SU-DHL-6 (cell line): ENCODE results near the gene RAB37.

ENCODE experiments used
- H2AFZ ChIP-seq: fragments of 200-600 bp; sonication (generic); 2 replicates; pipeline ENCODE4 v1.6.1; 2014; ENCODE audit warnings: low read depth, mild to moderate bottlenecking, moderate library complexity, mixed read lengths, antibody characterized with exemption, low read length; ENCODE audit not compliant: severe bottlenecking
- H3F3A ChIP-seq: fragments of 200-600 bp; shearing (Covaris generic); 2 replicates; pipeline ENCODE4 v1.6.0; 2016; ENCODE audit warnings: antibody characterized with exemption, mild to moderate bottlenecking; ENCODE audit not compliant: insufficient read depth
- H3K27ac ChIP-seq: fragments of 200-600 bp; sonication (generic); 2 replicates; pipeline ENCODE4 v1.5.1; 2016; ENCODE audit warnings: low read depth, mild to moderate bottlenecking, low read length, moderate library complexity, mixed read lengths
- H3K27me3 ChIP-seq: fragments of 200-600 bp; sonication (generic), shearing (Covaris generic); 2 replicates; pipeline ENCODE4 v1.6.0; 2014; ENCODE audit warnings: mild to moderate bottlenecking, low read length
- H3K36me3 ChIP-seq: fragments of 200-600 bp; sonication (generic); 2 replicates; pipeline ENCODE4 v1.6.1; 2014; ENCODE audit warnings: mild to moderate bottlenecking, low read length, mixed read lengths
- H3K4me2 ChIP-seq: fragments of 300-600, 200-600 bp; shearing (Covaris generic), sonication (generic); 2 replicates; pipeline ENCODE4 v1.6.0; 2014; ENCODE audit warnings: low read length, low read depth, mild to moderate bottlenecking; ENCODE audit not compliant: poor library complexity, severe bottlenecking
- H3K4me3 ChIP-seq: fragments of 200-600 bp; sonication (generic); 2 replicates; pipeline ENCODE4 v1.5.1; 2014; ENCODE audit warnings: antibody characterized with exemption, low read length, mild to moderate bottlenecking, mixed read lengths; ENCODE audit not compliant: insufficient read depth, poor library complexity, severe bottlenecking
- H3K79me2 ChIP-seq: fragments of 200-600 bp; sonication (generic); 2 replicates; pipeline ENCODE4 v1.6.1; 2014; ENCODE audit warnings: mild to moderate bottlenecking, low read length, moderate library complexity; ENCODE audit not compliant: insufficient read depth
- H3K9ac ChIP-seq: fragments of 200-600 bp; sonication (generic); 2 replicates; pipeline ENCODE4 v1.7.0; 2014; ENCODE audit warnings: mild to moderate bottlenecking, low read length
- H3K9me2 ChIP-seq: fragments of 200-600 bp; sonication (generic); replicated peaks from 2 replicates; pipeline ENCODE4 v1.6.1; 2014; ENCODE audit warnings: low read length; ENCODE audit not compliant: insufficient read depth
- H3K9me3 ChIP-seq: fragments of 200-600 bp; sonication (generic); 2 replicates; pipeline ENCODE4 v1.6.1; 2014; ENCODE audit warnings: low read length, mixed read lengths; ENCODE audit not compliant: insufficient read depth
- H4K20me1 ChIP-seq: fragments of 200-600 bp; sonication (generic); 2 replicates; pipeline ENCODE4 v1.6.1; 2014; ENCODE audit warnings: low read depth, mild to moderate bottlenecking, antibody characterized with exemption, low read length, moderate library complexity, mixed read lengths
- CTCF ChIP-seq: fragments of 200-600 bp; sonication (generic); IDR thresholded peaks from one replicate; pipeline ENCODE4 v1.5.1; 2017; ENCODE audit warnings: antibody characterized with exemption, mild to moderate bottlenecking, low read length, moderate library complexity; ENCODE audit not compliant: insufficient read depth, poor library complexity, severe bottlenecking
- EZH2phosphoT487 ChIP-seq: fragments of 200-600 bp; sonication (generic), shearing (Covaris generic); conservative IDR thresholded peaks from 2 replicates; pipeline ENCODE4 v1.6.1; 2018; ENCODE audit warnings: mild to moderate bottlenecking, antibody characterized with exemption, low read length, moderate library complexity, mixed read lengths

Gene RAB37

DNA sequence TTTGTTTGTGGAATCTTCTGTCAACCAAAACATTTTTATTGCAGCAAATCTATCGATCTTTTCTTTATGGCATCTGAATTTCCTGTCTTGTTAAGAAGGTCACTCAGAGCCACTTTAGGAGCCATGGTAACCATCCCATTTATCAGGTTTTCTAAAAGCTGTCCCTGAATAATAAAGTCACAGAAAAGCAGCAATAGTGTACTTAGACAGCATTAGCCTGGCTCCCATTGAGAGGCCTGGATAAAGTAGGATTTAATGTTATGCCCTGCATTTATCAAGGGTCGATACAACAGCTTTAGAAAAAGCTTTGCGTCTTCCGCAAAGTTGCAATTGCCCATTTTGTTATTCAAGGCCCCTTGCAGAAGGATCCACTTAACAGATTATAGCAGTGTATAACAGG is 14.3 kb upstream of the RAB37 start:
- H3K9me2 ChIP-seq = no peaks in the 10 kb centered on the region
- no peaks in the 10 kb centered on the region for H3K27me3 ChIP-seq
- TF ChIP-seq CTCF = no peak
- TF ChIP-seq EZH2phosphoT487 = no peak
- no peak overlapping the region for H2AFZ ChIP-seq
- no peaks in the 10 kb centered on the region for H4K20me1 ChIP-seq
- H3K9ac ChIP-seq = no peak overlapping the region
- H3K36me3 ChIP-seq = no peaks in the 10 kb centered on the region
- H3K4me2 ChIP-seq = no peak overlapping the region
- H3K79me2 ChIP-seq = no peaks in the 10 kb centered on the region
- H3K9me3 ChIP-seq = no peaks in the 10 kb centered on the region
- no peak overlapping the region for H3K4me3 ChIP-seq
- no peaks in the 10 kb centered on the region for H3F3A ChIP-seq
- no peak overlapping the region for H3K27ac ChIP-seq

DNA sequence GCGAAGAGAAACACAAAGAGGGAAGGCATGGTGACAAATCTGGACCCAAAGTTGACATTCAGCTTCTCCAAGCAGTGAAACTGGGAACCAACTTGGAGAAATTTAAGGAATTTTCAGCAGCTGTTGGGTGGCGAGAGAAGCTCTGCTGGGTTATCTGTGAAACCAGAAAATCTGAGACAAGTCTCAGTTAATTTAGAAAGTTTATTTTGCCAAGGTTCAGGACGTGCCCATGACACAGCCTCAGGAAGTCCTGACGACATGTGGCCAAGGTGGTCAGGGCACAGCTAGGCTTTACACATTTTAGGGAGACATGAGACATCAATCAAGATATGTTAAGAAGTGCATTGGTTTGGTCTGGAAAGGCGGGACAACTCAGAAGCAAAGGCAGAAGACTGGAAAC is 13.2 kb upstream of the RAB37 start:
- H4K20me1 ChIP-seq = no peaks in the 10 kb centered on the region
- peaks cover 10% of the 10 kb centered on the region; the same call in 1 of the 2 replicates for H3K9me3 ChIP-seq
- H3K79me2 ChIP-seq = no peaks in the 10 kb centered on the region
- H3K9ac ChIP-seq = no peak overlapping the region
- H3K4me2 ChIP-seq = no peak overlapping the region
- no peak overlapping the region for H3K27ac ChIP-seq
- H3F3A ChIP-seq = no peaks in the 10 kb centered on the region
- no peak overlapping the region for H2AFZ ChIP-seq
- no peaks in the 10 kb centered on the region for H3K36me3 ChIP-seq
- H3K9me2 ChIP-seq = no peaks in the 10 kb centered on the region
- no peak overlapping the region for H3K4me3 ChIP-seq
- TF ChIP-seq CTCF (no peak), EZH2phosphoT487 (no peak)
- H3K27me3 ChIP-seq = no peaks in the 10 kb centered on the region

GRCh38 chr17:74725111-74725510 is 11.9 kb upstream of the RAB37 start:
- Histone ChIP-seq H3K9me3 (peaks cover 11% of the 10 kb centered on the region; the same call in 1 of the 2 replicates), H3K9ac (no peak overlapping the region), H3K27me3 (no peaks in the 10 kb centered on the region), H3K4me3 (no peak overlapping the region), H3K4me2 (no peak overlapping the region), H3K79me2 (no peaks in the 10 kb centered on the region), H3K36me3 (no peaks in the 10 kb centered on the region), H3F3A (no peaks in the 10 kb centered on the region), H3K9me2 (no peaks in the 10 kb centered on the region), H3K27ac (no peak overlapping the region), H2AFZ (no peak overlapping the region), H4K20me1 (no peaks in the 10 kb centered on the region)
- no peak for TF ChIP-seq EZH2phosphoT487
- no peak for TF ChIP-seq CTCF
